GM19324 (cell line): ENCODE data around the gene NOG.

Experiments
- ATAC-seq: cut with Tn5 transposase; IDR thresholded peaks from one replicate; pipeline ENCODE4 v1.9.1; 2021; ENCODE audit warnings: mild to moderate bottlenecking, moderate library complexity; ENCODE audit not compliant: unreplicated experiment, low FRiP score

The NOG gene

GRCh38 chr17:56596691-56597494 is 3.4 kb downstream of the NOG start:
- no peak for ATAC-seq

- no peak for ATAC-seq
Observed at GRCh38 chr17:56597495-56597990, 4.0 kb downstream of the NOG start.

GRCh38 chr17:56598466-56598865 is 5.0 kb downstream of the NOG start:
- no peak for ATAC-seq

- ATAC-seq, result no peak
Observed at GRCh38 chr17:56599088-56599487, 5.6 kb downstream of the NOG start.

- no peak for ATAC-seq
Observed at GRCh38 chr17:56599566-56599965, 6.1 kb downstream of the NOG start.

GRCh38 chr17:56600256-56600655 is 6.8 kb downstream of the NOG start:
- no peak for ATAC-seq

GRCh38 chr17:56601591-56601990 is 8.1 kb downstream of the NOG start:
- ATAC-seq, result no peak

GRCh38 chr17:56602292-56603130 is 9.0 kb downstream of the NOG start:
- ATAC-seq, result no peak

- ATAC-seq, result no peak
Observed at GRCh38 chr17:56603486-56604238, 10.2 kb downstream of the NOG start.

GRCh38 chr17:56604691-56605290 is 11.3 kb downstream of the NOG start:
- ATAC-seq, result no peak

GRCh38 chr17:56608944-56609343 is 15.4 kb downstream of the NOG start:
- no peak for ATAC-seq

- ATAC-seq, result no peak
Observed at GRCh38 chr17:56610321-56610720, 16.8 kb downstream of the NOG start.

- no peak for ATAC-seq
Observed at GRCh38 chr17:56613131-56613530, 19.6 kb downstream of the NOG start.

GRCh38 chr17:56614522-56614921 is 21.0 kb downstream of the NOG start:
- ATAC-seq, result no peak

GRCh38 chr17:56616239-56616638 is 22.7 kb downstream of the NOG start:
- ATAC-seq, result no peak

GRCh38 chr17:56623383-56623782 is 29.9 kb downstream of the NOG start:
- no peak for ATAC-seq

GRCh38 chr17:56624309-56624708 is 30.8 kb downstream of the NOG start:
- ATAC-seq, result no peak

GRCh38 chr17:56624912-56625311 is 31.4 kb downstream of the NOG start:
- ATAC-seq, result no peak

- no peak for ATAC-seq
Observed at GRCh38 chr17:56629531-56630075, 36.1 kb downstream of the NOG start.

GRCh38 chr17:56630202-56630601 is 36.7 kb downstream of the NOG start:
- ATAC-seq, result no peak
